ENCODE measurements around the gene ATAD3C.
A peak's percentile ranks its signal among the peaks of the same experiment; 100 is the strongest.

Gene ATAD3C

DNA sequence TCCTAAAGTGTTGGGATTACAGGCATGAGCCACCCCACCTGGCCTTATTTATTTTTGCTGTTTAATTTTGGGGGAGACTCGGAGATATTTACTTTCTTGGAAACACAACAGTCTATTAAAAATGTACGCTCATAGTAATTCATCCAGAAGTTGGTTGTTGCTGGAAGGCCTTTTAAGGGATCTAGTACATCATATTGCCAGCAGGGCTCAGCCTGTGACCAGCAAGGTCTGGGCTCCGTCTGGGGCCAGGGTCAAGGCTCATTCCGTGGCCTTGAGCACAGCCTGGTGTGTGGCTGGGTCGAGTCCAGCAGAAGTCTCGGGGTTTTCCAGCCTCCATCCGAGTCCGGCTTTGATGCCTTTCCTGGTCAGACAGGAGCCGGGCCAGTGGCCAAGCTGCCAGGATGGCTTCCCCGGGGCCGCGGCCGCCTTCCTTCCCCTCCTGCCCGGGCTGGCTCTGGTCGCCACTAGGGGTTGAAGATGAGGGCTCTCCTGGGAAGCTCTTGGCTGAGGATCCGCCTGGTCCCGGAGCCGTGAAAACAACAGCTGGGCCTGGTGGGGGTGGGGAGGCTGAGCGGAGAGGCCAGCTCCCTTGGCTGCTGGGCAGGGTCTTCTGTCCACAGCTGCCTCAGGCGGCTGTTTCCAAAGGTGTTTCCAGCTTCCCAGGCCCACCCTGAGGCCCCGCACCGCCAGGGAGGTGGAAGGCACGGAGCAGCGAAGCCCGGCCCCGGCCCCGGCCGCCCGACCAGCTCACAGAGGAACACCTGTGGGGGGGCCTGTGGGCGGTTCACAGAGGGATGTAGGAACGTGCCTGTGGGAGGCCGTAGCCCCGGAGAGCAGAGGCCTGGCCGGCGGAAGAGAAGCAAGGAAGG lies 19.1 kb upstream of the ATAD3C start:
- no peak overlapping the region for H3K14ac ChIP-seq (ENCODE audit: low read length in 2 of 2)

DNA sequence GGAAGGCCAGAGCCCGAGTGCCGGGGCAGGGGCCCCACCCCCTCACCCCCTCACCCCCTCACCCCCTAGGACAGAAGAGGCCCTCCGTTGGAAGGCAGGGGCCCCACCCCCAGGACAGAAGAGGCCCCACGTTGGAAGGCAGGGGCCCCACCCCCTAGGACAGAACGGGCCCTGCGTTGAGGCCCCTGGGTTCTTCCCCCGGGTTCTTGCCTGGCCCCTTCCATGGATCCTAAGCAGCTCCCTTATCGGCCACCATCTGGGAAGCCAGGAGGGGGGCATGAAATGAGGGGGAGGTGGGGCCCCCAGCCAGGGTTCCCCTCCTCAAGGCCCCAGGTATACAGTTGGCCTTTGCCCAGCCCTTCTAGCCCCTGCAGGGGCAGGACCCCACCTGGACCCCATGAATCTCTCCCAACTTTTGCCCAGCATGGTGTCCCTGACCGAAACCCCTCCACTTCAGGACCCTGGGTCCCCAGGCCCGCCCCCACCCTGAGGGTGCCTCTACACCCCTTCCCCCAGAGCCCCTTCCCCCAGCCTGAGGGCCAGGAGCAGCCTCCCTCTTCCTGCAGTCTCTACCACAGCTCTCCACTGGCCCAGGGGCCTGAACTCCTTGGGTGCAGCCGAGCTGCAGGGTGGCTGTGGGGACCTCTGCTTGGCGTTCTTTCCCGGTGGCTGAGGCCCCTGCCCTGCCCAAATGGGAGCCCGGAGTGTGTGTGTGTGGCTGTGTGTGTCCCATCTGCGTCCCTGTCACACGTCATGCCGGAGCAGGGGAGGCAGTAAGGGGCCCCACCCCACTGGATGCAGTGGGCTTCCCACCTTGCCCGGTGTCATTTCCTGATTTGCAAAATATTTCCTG lies 18.3 kb upstream of the ATAD3C start:
- Histone ChIP-seq H2BK5ac (ENCODE audit: low read depth, low read length, poor library complexity, severe bottlenecking) (no peak overlapping the region), H3K4me2 (ENCODE audit: low read length, poor library complexity, severe bottlenecking) (no peak overlapping the region), H2BK120ac (ENCODE audit: low read depth, low read length) (peak overlapping the region; percentile 83), H3K14ac (ENCODE audit: low read length in 2 of 2) (peak overlapping the region in 1 of 2 experiments; percentile 61), H3K27me3 (ENCODE audit: control insufficient read depth in 1 of 2, insufficient read depth in 1 of 2, low read length in 2 of 2) (peaks cover 0 to 10% of the 10 kb centered on the region in 2 experiments), H3K4me1 (ENCODE audit: control insufficient read depth, insufficient read depth, low read depth, low read length) (peaks cover 62% of the 10 kb centered on the region), H3K4me3 (ENCODE audit: insufficient read depth in 1 of 2, low read depth in 1 of 2, low read length in 2 of 2) (no peak overlapping the region), H3K36me3 (ENCODE audit: control insufficient read depth in 1 of 2, insufficient read depth in 2 of 2, low read depth in 1 of 2, low read length in 2 of 2) (peaks cover 0 to 3% of the 10 kb centered on the region in 2 experiments), H2BK12ac (ENCODE audit: low read length in 2 of 2) (peak overlapping the region; percentile 85 to 93), H4K8ac (ENCODE audit: low read length) (peak overlapping the region; percentile 96), H2AFZ (ENCODE audit: low read depth, low read length) (peak overlapping the region; percentile 29), H3K79me1 (replicated peaks; ENCODE audit: low read length, poor library complexity, severe bottlenecking) (peaks cover 4% of the 10 kb centered on the region), H3K23ac (ENCODE audit: low read length in 2 of 2) (peak overlapping the region in 1 of 2 experiments; percentile 14), H3K9ac (ENCODE audit: low read length) (no peak overlapping the region), H2AK5ac (ENCODE audit: low read length, severe bottlenecking) (peak overlapping the region; percentile 94), H3K18ac (ENCODE audit: low read depth in 1 of 2, low read length in 2 of 2) (peak overlapping the region; percentile 79 to 92), H2BK15ac (ENCODE audit: low read depth, poor library complexity, severe bottlenecking) (peak overlapping the region; percentile 80), H3K4ac (ENCODE audit: low read depth in 1 of 2, low read length in 2 of 2) (peak overlapping the region; percentile 90), H3K9me3 (ENCODE audit: control insufficient read depth, low read length) (no peaks in the 10 kb centered on the region), H4K91ac (ENCODE audit: low read length) (peak overlapping the region; percentile 96), H3K27ac (ENCODE audit: low read length, poor library complexity, severe bottlenecking) (peak overlapping the region; percentile 60)
- WGBS: 58% methylated on average over 15 of the region's 18 CpGs
- DNase-seq: no peak

More for the DNA sequence above, 19.1 kb upstream of the ATAD3C start:
- WGBS: 38% methylated on average over 30 of the region's 35 CpGs
- H4K91ac ChIP-seq (ENCODE audit: low read length): peak overlapping the region; percentile 87
- peaks cover 59% of the 10 kb centered on the region for H3K4me1 ChIP-seq (ENCODE audit: control insufficient read depth, insufficient read depth, low read depth, low read length)
- H3K4me3 ChIP-seq (ENCODE audit: insufficient read depth in 1 of 2, low read depth in 1 of 2, low read length in 2 of 2): peak overlapping the region in 1 of 2 experiments; percentile 4
- peak overlapping the region; percentile 36 for H3K4me2 ChIP-seq (ENCODE audit: low read length, poor library complexity, severe bottlenecking)
- H2AK5ac ChIP-seq (ENCODE audit: low read length, severe bottlenecking): peak overlapping the region; percentile 86
- no peaks in the 10 kb centered on the region for H3K9me3 ChIP-seq (ENCODE audit: control insufficient read depth, low read length)
- H3K36me3 ChIP-seq (ENCODE audit: control insufficient read depth in 1 of 2, insufficient read depth in 2 of 2, low read depth in 1 of 2, low read length in 2 of 2): peaks cover 0 to 2% of the 10 kb centered on the region in 2 experiments
- peak overlapping the region; percentile 87 for H2BK120ac ChIP-seq (ENCODE audit: low read depth, low read length)
- peak; percentile 69 for DNase-seq
- no peak overlapping the region for H2BK15ac ChIP-seq (ENCODE audit: low read depth, poor library complexity, severe bottlenecking)
- peak overlapping the region; percentile 89 for H4K8ac ChIP-seq (ENCODE audit: low read length)
- H2BK12ac ChIP-seq (ENCODE audit: low read length in 2 of 2): peak overlapping the region; percentile 38 to 69
- peak overlapping the region; percentile 53 for H2BK5ac ChIP-seq (ENCODE audit: low read depth, low read length, poor library complexity, severe bottlenecking)
- H3K23ac ChIP-seq (ENCODE audit: low read length in 2 of 2): no peak overlapping the region
- peak overlapping the region; percentile 43 for H3K27ac ChIP-seq (ENCODE audit: low read length, poor library complexity, severe bottlenecking)
- peak overlapping the region; percentile 51 to 92 for H3K4ac ChIP-seq (ENCODE audit: low read depth in 1 of 2, low read length in 2 of 2)
- peak overlapping the region; percentile 44 to 80 for H3K18ac ChIP-seq (ENCODE audit: low read depth in 1 of 2, low read length in 2 of 2)
- H3K79me1 ChIP-seq (replicated peaks; ENCODE audit: low read length, poor library complexity, severe bottlenecking): no peaks in the 10 kb centered on the region
- H2AFZ ChIP-seq (ENCODE audit: low read depth, low read length): no peak overlapping the region
- peaks cover 0 to 10% of the 10 kb centered on the region in 2 experiments for H3K27me3 ChIP-seq (ENCODE audit: control insufficient read depth in 1 of 2, insufficient read depth in 1 of 2, low read length in 2 of 2)
- peak overlapping the region; percentile 61 for H3K9ac ChIP-seq (ENCODE audit: low read length)

DNA sequence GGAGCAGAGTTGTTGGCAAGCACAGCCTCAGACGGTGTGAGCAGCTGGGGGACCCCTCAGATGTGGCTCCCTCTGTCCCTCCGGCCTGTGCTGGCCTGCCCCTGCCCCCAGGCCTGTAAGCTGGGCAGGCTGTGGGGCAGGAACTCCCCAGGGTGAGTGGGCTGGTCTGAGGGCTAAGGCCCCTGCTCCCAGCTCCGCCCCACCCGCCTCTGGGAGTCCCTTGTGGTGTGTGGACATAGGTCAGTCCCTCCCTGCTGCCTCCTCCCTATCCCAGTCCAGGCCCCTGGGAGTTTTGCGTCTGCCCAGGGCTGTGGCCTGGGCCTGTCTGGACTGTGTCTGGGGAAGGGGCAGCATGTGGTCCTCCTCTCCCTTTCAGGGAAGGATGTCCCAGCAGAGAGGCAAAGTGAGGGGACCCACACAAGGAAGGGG lies 17.6 kb upstream of the ATAD3C start:
- Histone ChIP-seq H2AFZ (ENCODE audit: low read depth, low read length) (peak overlapping the region; percentile 29), H2BK15ac (ENCODE audit: low read depth, poor library complexity, severe bottlenecking) (no peak overlapping the region), H3K18ac (ENCODE audit: low read depth in 1 of 2, low read length in 2 of 2) (peak overlapping the region; percentile 79 to 92), H2BK5ac (ENCODE audit: low read depth, low read length, poor library complexity, severe bottlenecking) (no peak overlapping the region), H3K4ac (ENCODE audit: low read depth in 1 of 2, low read length in 2 of 2) (peak overlapping the region; percentile 90), H3K9ac (ENCODE audit: low read length) (no peak overlapping the region), H3K9me3 (ENCODE audit: control insufficient read depth, low read length) (no peaks in the 10 kb centered on the region), H3K4me1 (ENCODE audit: control insufficient read depth, insufficient read depth, low read depth, low read length) (peaks cover 66% of the 10 kb centered on the region), H3K79me1 (replicated peaks; ENCODE audit: low read length, poor library complexity, severe bottlenecking) (peaks cover 11% of the 10 kb centered on the region), H3K27ac (ENCODE audit: low read length, poor library complexity, severe bottlenecking) (peak overlapping the region; percentile 60), H4K91ac (ENCODE audit: low read length) (peak overlapping the region; percentile 92), H2BK120ac (ENCODE audit: low read depth, low read length) (peak overlapping the region; percentile 87), H3K23ac (ENCODE audit: low read length in 2 of 2) (no peak overlapping the region), H3K14ac (ENCODE audit: low read length in 2 of 2) (peak overlapping the region in 1 of 2 experiments; percentile 61), H3K36me3 (ENCODE audit: control insufficient read depth in 1 of 2, insufficient read depth in 2 of 2, low read depth in 1 of 2, low read length in 2 of 2) (peaks cover 0 to 7% of the 10 kb centered on the region in 2 experiments), H2AK5ac (ENCODE audit: low read length, severe bottlenecking) (peak overlapping the region; percentile 94), H3K27me3 (ENCODE audit: control insufficient read depth in 1 of 2, insufficient read depth in 1 of 2, low read length in 2 of 2) (peaks cover 0 to 15% of the 10 kb centered on the region in 2 experiments), H3K4me2 (ENCODE audit: low read length, poor library complexity, severe bottlenecking) (no peak overlapping the region), H4K8ac (ENCODE audit: low read length) (peak overlapping the region; percentile 96), H3K4me3 (ENCODE audit: insufficient read depth in 1 of 2, low read depth in 1 of 2, low read length in 2 of 2) (no peak overlapping the region), H2BK12ac (ENCODE audit: low read length in 2 of 2) (peak overlapping the region; percentile 91 to 93)
- 14% methylated on average over 5 of the region's 5 CpGs for WGBS
- DNase-seq: peak; percentile 82

Measured in mesenchymal stem cell (in vitro differentiated cells and primary cell).